Transverse colon (tissue), 4 donors: ENCODE data around the gene WDR5. TPM values are rescaled to one million over a fixed set of nuclear protein-coding genes. Genes with fewer than 3 reads are reported as not detected.
"Not testable (repeated sequence)": the region's sequence is repeated elsewhere in the genome, so short reads cannot be mapped to it uniquely, and the experiment has no call there.

Source experiments
- DNase-seq: peaks from one replicate; pipeline ENCODE4 v3.0.0-alpha.2; 2019
- H3K27ac ChIP-seq, 4 donors: fragments of 200-600 bp; sonication (generic); 2 replicates each; pipeline ENCODE4 v1.5.1; 2016 to 2018; ENCODE audit warnings: inconsistent platforms in 4 of 4
- H3K27me3 ChIP-seq: fragments of 200-600 bp; sonication (generic); 2 replicates; pipeline ENCODE4 v1.5.1; 2017; ENCODE audit warnings: inconsistent platforms
- H3K36me3 ChIP-seq, 4 donors: fragments of 200-600 bp; sonication (generic); 2 replicates each; pipeline ENCODE4 v1.5.1; 2017 to 2019; ENCODE audit warnings: inconsistent platforms in 4 of 4
- H3K4me1 ChIP-seq, 4 donors: fragments of 200-600 bp; sonication (generic); 2 replicates each; pipeline ENCODE4 v1.5.1; 2017 to 2020; ENCODE audit warnings: inconsistent platforms in 4 of 4
- H3K4me3 ChIP-seq, 4 donors: fragments of 200-600 bp; sonication (generic); 1 replicate in 1 of 4; 2 replicates in 3 of 4; pipeline versions ENCODE4 v1.5.1 to v1.6.1; 2017 to 2019; ENCODE audit warnings: inconsistent platforms in 4 of 4
- H3K9me3 ChIP-seq, 2 donors: fragments of 200-600 bp; sonication (generic); 2 replicates each; pipeline ENCODE4 v1.5.1; 2017 to 2019; ENCODE audit warnings: inconsistent platforms in 2 of 2
- CTCF ChIP-seq, 5 experiments: fragments of 200-600 bp in 3 of 5; fragments of 450-650 bp in 2 of 5; sonication (generic) in 3 of 5; IDR thresholded peaks; 1 replicate in 2 of 5; 2 replicates in 3 of 5; pipeline ENCODE4 v1.5.1; 2016 to 2017; ENCODE audit warnings: antibody characterized with exemption in 5 of 5, inconsistent platforms in 3 of 5, mild to moderate bottlenecking in 2 of 5, moderate library complexity in 1 of 5
- EP300 ChIP-seq: sonication (generic); formaldehyde crosslinking; IDR thresholded peaks from one replicate; pipeline ENCODE4 v1.6.1; 2017; ENCODE audit warnings: antibody characterized with exemption, low read depth
- POLR2A ChIP-seq: fragments of 450-650 bp; IDR thresholded peaks from one replicate; pipeline ENCODE4 v1.6.1; 2016; ENCODE audit warnings: antibody characterized with exemption, mild to moderate bottlenecking, moderate library complexity
- POLR2AphosphoS5 ChIP-seq, 3 donors: sonication (generic); formaldehyde crosslinking; IDR thresholded peaks; one replicate each; pipeline ENCODE4 v1.6.1; 2016; ENCODE audit warnings: antibody characterized with exemption in 3 of 3
- WGBS, 2 donors: methylation state at CpG; one replicate each; pipeline ENCODE4 v1.1.5; 2018; ENCODE audit warnings: low coverage in 1 of 2; 5-methylcytosine and 5-hydroxymethylcytosine counted together
- in situ Hi-C, 4 donors: fragments of 200-750 bp; cut with MboI; loops; one replicate each; pipeline versions ENCODE4 v1.15.0 to v1.15.1; 2017; ENCODE audit warnings: low sequenced_read_pairs in 3 of 4, low pct_ligation_motif_present in 1 of 4, low pct_unique_long_range_greater_than_20kb in 1 of 4
- intact Hi-C: fragments of 100-400 bp; cut with DNase I; formaldehyde crosslinking; loops from one replicate; pipeline ENCODE4 v1.15.1; 2023; ENCODE audit warnings: low total_unique reads
- total RNA-seq, 4 donors: library from RNA; depleted of rRNA; stranded (reverse); fragments of >200 nt; gene quantifications; one replicate each; pipeline ENCODE4 v1.1.0, GENCODE V29; 2016

The WDR5 gene
- total RNA-seq, 4 donors from 2014 or later: 8.2 to 95.7 (median 16.3) TPM

- intact Hi-C loops: no loop called here
- no peaks in the 10 kb centered on the region for H3K9me3 ChIP-seq
- DNase-seq: no peak
- no peaks in the 10 kb centered on the region for H3K4me1 ChIP-seq
- WGBS, 2 donors: 87% methylated on average over 5 of the region's 5 CpGs; no CpG with 5 or more reads in 1 of the 2 donors
- no peak overlapping the region for H3K27ac ChIP-seq
- H3K4me3 ChIP-seq: no peak overlapping the region
- TF ChIP-seq CTCF (IDR thresholded peaks at IDR 0.05) (no peak), POLR2A (no peak)
- H3K36me3 ChIP-seq: no peaks in the 10 kb centered on the region
- H3K27me3 ChIP-seq: no peaks in the 10 kb centered on the region
- in situ Hi-C loops: loop anchor here in 2 of 4 donors (25.0 kb wide), 1 partner anchor 313 kb away; no protein-coding TSS in a partner anchor
These were observed 35.8 kb upstream of the WDR5 start for GRCh38 chr9:134100040-134100439.

GRCh38 chr9:134101133-134101532, 34.7 kb upstream of the WDR5 start:
- H3K27me3 ChIP-seq, H3K36me3 ChIP-seq, H3K9me3 ChIP-seq, DNase-seq, H3K4me1 ChIP-seq, H3K4me3 ChIP-seq, intact Hi-C loops, H3K27ac ChIP-seq: not testable (repeated sequence)
- in situ Hi-C loops: loop anchor here in 2 of 4 donors (25.0 kb wide), 1 partner anchor 314 kb away; no protein-coding TSS in a partner anchor
- 22 to 65% methylated on average over 2 to 6 of the region's 6 CpGs for WGBS, 2 donors

GRCh38 chr9:134101623-134102149, 34.2 kb upstream of the WDR5 start:
- no peaks in the 10 kb centered on the region for H3K9me3 ChIP-seq
- H3K36me3 ChIP-seq: no peaks in the 10 kb centered on the region
- intact Hi-C loops: no loop called here
- TF ChIP-seq EP300: no peak
- TF ChIP-seq POLR2A: no peak
- TF ChIP-seq POLR2AphosphoS5 (IDR thresholded peaks at IDR 0.05): no peak
- no peak for TF ChIP-seq CTCF (IDR thresholded peaks at IDR 0.05)
- H3K27ac ChIP-seq: no peak overlapping the region
- peaks cover 8% of the 10 kb centered on the region for H3K27me3 ChIP-seq
- in situ Hi-C loops: loop anchor here in 2 of 4 donors (25.0 kb wide), 1 partner anchor 314 kb away; no protein-coding TSS in a partner anchor
- no peak overlapping the region for H3K4me3 ChIP-seq
- no peak for DNase-seq
- no peaks in the 10 kb centered on the region for H3K4me1 ChIP-seq
- 61 to 72% methylated on average over 6 to 10 of the region's 11 CpGs for WGBS, 2 donors

- Histone ChIP-seq H3K36me3 (no peaks in the 10 kb centered on the region), H3K4me1 (no peaks in the 10 kb centered on the region), H3K27ac (no peak overlapping the region), H3K4me3 (no peak overlapping the region), H3K9me3 (no peaks in the 10 kb centered on the region), H3K27me3 (peaks cover 20% of the 10 kb centered on the region)
- 68 to 70% methylated on average over 5 of the region's 5 CpGs for WGBS, 2 donors
- in situ Hi-C loops: loop anchor here in 2 of 4 donors (25.0 kb wide), 1 partner anchor 316 kb away; no protein-coding TSS in a partner anchor
- no peak for DNase-seq
- intact Hi-C loops: no loop called here
- no peak for TF ChIP-seq CTCF (IDR thresholded peaks at IDR 0.05)
- no peak for TF ChIP-seq POLR2A
These were observed 32.4 kb upstream of the WDR5 start for GRCh38 chr9:134103391-134103998.
